Fibroblast of upper back skin (primary cell): ENCODE results near the gene TEAD1.

Experiments
- DNase-seq: peaks from one replicate; pipeline ENCODE4 v3.0.0-alpha.2; 2013

TEAD1 gene

DNA sequence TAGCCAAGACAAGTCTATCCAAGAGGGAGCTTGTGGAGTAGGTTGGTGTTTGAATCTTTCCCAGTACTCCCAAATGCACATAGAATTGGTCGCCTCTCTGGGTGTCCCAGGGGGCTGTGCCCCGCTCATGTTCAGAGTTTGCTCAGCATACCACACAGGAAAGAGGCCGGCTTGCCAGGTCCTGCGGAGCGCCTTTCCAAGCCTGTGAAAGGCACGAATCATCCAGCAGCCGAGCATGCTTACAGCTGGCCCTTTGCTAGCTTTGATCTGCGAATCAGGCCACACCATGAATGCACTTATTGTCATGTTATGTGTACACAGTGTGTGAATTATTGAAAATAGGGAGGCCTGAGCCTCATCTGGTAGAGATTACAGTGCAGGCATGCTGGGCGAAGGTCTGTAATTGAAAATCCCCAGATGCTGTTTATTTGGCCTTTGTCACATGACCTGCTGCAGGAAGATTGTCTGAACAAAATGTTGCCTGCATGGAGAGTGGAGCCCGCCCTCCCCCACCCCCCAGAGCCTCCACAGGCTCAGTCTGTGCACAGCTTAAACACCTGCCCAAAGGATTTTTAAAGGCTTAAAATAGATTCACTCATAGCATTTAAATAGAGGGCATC, 171.6 kb downstream of the TEAD1 start:
- DNase-seq, result peak; percentile 63

GRCh38 chr11:12846786-12847615, 172.8 kb downstream of the TEAD1 start:
- DNase-seq, result no peak

DNA sequence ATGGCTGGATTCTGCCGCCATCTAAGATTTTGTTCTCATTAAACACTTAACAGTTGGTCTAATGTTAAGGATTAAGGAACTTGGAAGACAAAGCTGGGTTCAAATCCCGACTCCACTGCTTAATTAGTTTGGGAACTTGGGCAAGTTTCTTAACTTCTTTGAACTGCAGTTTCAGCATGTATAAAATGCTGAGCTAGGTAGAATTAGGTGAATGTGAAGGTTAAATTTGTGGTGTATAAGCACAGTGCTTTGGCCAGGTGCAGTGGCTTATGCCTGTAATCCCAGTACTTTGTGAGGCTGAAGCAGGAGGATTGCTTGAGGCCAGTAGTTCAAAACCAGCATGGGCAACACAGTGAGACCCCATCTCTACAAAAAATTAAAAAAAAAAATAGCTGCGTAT, 174.2 kb downstream of the TEAD1 start:
- DNase-seq, result no peak

- DNase-seq, result no peak
Observed at GRCh38 chr11:12853325-12853651, 179.1 kb downstream of the TEAD1 start.

- DNase-seq, result no peak
Observed at GRCh38 chr11:12853652-12854296, 179.6 kb downstream of the TEAD1 start.

- no peak for DNase-seq
Observed at GRCh38 chr11:12854297-12854661, 180.1 kb downstream of the TEAD1 start.

GRCh38 chr11:12854829-12855228, 180.6 kb downstream of the TEAD1 start:
- no peak for DNase-seq

DNA sequence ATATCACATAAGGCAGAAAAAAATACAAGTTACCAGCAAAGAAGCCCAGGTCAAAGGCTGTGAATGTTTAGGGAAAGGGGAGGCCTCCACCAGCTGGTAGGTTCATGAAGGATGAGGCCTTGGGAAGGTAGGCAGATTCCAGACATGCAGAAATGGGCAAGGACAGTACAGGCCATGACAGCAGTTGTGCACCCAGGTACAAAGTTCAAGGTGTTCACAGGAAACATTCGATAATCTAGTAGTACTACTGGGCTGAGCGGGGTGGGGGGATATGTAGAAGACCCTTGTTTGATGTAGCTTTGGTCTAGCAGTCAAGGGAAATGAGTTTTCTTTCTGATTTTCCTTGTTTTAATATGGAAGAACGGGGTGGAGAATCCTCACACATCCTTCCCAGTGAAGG, 182.1 kb downstream of the TEAD1 start:
- DNase-seq, result no peak

- DNase-seq, result no peak
Observed at GRCh38 chr11:12857572-12857971, 183.4 kb downstream of the TEAD1 start.

DNA sequence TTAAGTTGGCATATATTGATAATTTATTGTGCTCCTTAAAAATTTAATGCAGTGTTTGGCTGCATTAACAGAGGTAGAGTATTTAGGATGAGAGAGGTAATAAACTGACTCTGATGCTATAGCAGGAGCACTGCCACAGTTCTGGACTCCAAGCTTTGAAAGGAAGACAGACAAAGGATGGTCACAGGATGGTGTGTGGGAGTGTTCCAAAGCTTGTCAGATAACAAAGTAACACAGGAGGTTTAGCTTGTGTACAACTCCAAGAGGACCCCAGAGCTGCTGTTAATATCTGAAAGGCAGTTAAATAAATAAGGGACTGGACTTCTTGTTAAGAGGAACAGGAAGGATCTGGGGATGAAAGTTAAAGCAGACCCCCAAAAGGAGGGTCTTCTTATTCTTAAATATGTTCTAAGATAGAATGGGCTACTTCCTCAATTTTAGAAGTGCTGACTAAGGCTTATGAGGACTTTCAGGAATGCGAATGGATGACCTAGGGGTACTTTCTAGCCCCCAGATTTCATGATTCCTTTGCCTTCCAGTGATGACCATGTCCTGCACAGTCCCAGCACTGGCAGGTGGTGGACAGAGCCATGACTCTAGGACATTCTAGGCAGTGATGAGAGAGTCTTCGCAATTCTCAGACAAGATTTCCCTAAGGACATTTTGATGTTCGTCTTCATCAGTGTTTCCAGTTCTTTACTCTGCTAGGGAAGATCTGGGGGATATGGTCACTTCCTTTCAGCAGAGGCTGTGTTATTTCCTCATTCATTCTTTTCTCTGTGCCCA, 185.8 kb downstream of the TEAD1 start:
- DNase-seq, result no peak

- peak; percentile 40 for DNase-seq
Observed at GRCh38 chr11:12860827-12861226, 186.6 kb downstream of the TEAD1 start.

- DNase-seq, result peak; percentile 91
Observed at GRCh38 chr11:12862696-12863469, 188.7 kb downstream of the TEAD1 start.

- no peak for DNase-seq
Observed at GRCh38 chr11:12863605-12864121, 189.4 kb downstream of the TEAD1 start.

DNA sequence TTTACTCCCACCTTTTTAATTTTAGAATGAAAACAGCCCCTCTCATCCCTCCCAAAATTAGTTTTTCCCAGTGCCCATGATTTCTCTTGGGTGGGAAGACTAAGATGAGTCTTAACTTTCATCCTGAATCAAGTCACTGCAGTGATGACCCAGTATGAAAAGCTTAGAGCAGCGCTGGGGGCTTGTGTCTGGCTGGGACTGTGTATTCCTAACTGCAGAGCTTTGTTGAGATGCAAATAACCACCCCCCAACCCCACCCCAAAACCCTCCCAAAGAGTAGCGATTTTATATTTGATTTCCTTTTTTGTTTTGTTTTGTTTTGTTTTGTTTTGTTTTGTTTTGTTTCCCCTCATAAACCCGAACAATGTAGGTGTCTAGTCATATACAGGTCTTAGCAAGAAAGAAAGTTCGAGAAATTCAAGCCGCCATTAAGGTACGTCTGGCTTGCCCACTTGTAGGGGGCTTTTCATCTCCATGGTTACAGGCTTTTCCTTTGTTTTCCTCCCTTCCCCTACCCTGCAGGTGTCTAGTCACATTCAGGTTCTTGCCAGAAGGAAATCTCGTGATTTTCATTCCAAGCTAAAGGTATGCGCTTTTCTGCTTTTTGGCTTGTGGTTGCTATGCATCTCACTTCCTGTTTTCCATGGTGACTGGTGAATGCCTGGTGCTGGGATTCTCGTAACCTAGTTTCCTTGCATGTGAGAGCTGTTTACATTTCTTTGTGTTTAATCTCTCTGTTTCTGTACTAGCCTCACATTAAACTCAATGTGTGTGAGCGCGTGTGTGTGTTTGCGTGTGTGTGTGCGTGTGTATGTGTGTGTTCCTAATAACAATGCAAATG, 190.3 kb downstream of the TEAD1 start:
- DNase-seq, result peak; percentile 78

DNA sequence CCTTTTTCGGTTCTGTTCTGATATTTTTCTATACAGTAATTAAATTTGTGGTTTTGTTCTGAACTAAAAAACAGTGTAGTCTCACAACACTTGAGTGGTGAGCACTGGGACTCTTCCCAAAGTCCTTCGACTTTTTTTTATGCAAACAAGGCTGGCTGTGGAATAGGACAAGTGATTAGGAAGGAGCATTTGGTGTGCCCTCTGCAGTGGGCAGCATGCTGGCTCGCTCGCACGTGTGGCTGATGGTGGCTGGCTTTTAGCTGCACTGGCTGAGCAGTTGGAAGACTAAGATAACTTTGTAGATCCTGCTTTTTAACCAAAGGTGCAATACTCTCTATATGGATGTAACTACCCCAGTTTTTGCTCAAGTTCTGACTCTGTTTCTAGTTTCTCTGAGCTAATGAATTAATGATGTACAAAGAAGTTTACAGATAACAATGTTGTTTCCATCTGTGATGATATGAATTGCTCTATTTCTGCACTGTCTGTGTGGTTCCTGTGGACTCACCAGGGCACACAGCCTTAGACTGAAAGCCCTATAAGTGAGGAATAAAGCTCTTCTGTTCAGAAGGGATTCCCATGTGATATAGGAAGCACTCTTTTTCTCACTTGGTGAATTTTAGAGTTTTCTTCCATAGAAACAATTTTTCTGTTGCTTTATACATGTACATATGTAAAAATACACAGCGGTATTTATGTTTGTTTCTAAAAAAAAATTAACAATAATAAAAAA, 191.8 kb downstream of the TEAD1 start:
- DNase-seq, result no peak

GRCh38 chr11:12867531-12867930, 193.3 kb downstream of the TEAD1 start:
- DNase-seq, result no peak

- no peak for DNase-seq
Observed at GRCh38 chr11:12868315-12869073, 194.3 kb downstream of the TEAD1 start.

DNA sequence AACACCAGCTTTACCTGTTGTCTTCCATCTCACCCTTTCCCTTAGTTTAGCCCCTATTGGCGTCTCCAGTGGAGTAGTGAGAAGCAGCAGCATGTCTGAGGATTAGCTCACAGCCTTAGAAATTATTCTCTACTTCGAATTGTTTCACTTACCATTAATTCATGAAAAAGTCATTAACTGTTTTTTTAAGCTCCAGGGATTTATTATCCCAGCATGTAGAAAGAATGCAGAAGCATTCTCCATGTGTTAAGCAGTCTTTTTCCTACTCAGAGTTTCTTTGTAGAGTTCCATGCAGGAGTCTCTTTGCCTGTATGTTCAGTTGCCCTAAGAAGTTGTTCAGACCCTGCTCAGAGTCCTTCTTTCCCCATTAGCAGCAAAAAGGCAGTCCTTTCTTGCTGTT, 197.0 kb downstream of the TEAD1 start:
- peak; percentile 51 for DNase-seq

DNA sequence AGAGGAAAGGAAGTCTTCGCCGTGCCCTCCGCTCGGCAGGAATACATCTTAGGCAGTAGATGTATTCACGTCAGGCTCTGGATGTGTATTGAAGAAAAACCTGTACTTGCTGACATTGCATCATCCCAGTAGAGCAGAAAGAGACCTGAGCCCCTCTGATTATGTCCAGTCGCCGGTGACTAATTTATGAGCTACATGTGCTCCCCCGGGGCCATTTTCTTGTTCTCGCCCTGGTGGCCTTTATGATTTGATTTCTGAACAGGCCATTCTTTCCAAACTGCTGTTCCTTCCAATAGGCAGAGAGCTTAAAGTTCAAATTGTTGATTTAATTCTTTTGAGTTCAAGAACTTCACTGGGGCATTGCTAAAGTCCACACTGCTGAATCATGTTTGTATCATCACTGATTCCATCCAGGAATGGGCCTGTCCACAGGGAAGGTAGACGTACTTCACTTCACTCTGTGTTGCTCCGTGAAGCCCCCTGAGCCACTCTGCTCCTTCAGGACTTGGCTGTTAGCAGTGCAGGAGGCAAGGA, 197.6 kb downstream of the TEAD1 start:
- peak; percentile 36 for DNase-seq

GRCh38 chr11:12876340-12876739, 202.1 kb downstream of the TEAD1 start:
- peak; percentile 73 for DNase-seq
